Endodermal cell (in vitro differentiated cells): ENCODE measurements around the gene NFIC. TPM values are rescaled to one million over a fixed set of nuclear protein-coding genes. Genes with fewer than 3 reads are reported as not detected.

Source experiments
- DNase-seq: peaks from one replicate; pipeline ENCODE4 v3.0.0-alpha.2; 2017
- H3K27ac ChIP-seq: 2 replicates; pipeline ENCODE4 v1.5.1; 2013; ENCODE audit warnings: mild to moderate bottlenecking, low read depth, low read length, moderate library complexity
- H3K27me3 ChIP-seq: 2 replicates; pipeline ENCODE4 v1.6.1; 2013; ENCODE audit warnings: mild to moderate bottlenecking, low read length, moderate library complexity; ENCODE audit not compliant: insufficient read depth, control insufficient read depth, poor library complexity, severe bottlenecking
- H3K36me3 ChIP-seq: 2 replicates; pipeline ENCODE4 v1.7.0; 2013; ENCODE audit warnings: mild to moderate bottlenecking, low read length, moderate library complexity; ENCODE audit not compliant: control insufficient read depth, insufficient read depth
- H3K4me1 ChIP-seq: one replicate; pipeline ENCODE4 v1.7.0; 2013; ENCODE audit warnings: low read length; ENCODE audit not compliant: control insufficient read depth, insufficient read depth
- H3K4me3 ChIP-seq: 2 replicates; pipeline ENCODE4 v1.5.1; 2013; ENCODE audit warnings: mild to moderate bottlenecking, low read length, moderate library complexity
- H3K9ac ChIP-seq: 2 replicates; pipeline ENCODE4 v1.6.1; 2013; ENCODE audit warnings: mild to moderate bottlenecking, low read length, moderate library complexity; ENCODE audit not compliant: poor library complexity, severe bottlenecking; ENCODE audit errors: extremely low read depth
- H3K9me3 ChIP-seq: 2 replicates; pipeline ENCODE4 v1.6.1; 2013; ENCODE audit warnings: mild to moderate bottlenecking, low read length, moderate library complexity; ENCODE audit not compliant: control insufficient read depth
- H3K27ac Mint-ChIP-seq: 2 replicates; pipeline ENCODE4 v1.8.0; 2020; ENCODE audit warnings: mixed read lengths
- H3K27me3 Mint-ChIP-seq: 2 replicates; pipeline ENCODE4 v1.8.0; 2021; ENCODE audit warnings: mild to moderate bottlenecking, mixed read lengths; ENCODE audit not compliant: insufficient read depth
- H3K36me3 Mint-ChIP-seq: 2 replicates; pipeline ENCODE4 v1.8.0; 2020; ENCODE audit warnings: low read depth, mixed read lengths
- H3K4me1 Mint-ChIP-seq: 2 replicates; pipeline ENCODE4 v1.8.0; 2020; ENCODE audit warnings: mixed read lengths
- H3K4me3 Mint-ChIP-seq: 2 replicates; pipeline ENCODE4 v1.8.0; 2020; ENCODE audit warnings: mild to moderate bottlenecking, moderate library complexity, mixed read lengths
- H3K9me3 Mint-ChIP-seq: 2 replicates; pipeline ENCODE4 v1.8.0; 2020; ENCODE audit warnings: mild to moderate bottlenecking, mixed read lengths
- CTCF ChIP-seq: fragments of 200-600 bp; sonication (generic); conservative IDR thresholded peaks from 2 replicates; pipeline ENCODE4 v1.5.0; 2021; ENCODE audit warnings: antibody characterized with exemption, mild to moderate bottlenecking
- WGBS, 2 experiments: methylation state at CpG; one replicate each; pipeline versions ENCODE4 v1.1.5 to v1.1.7; 2013; ENCODE audit warnings: missing lambda C conversion rate in 2 of 2, mixed read lengths in 1 of 2; ENCODE audit not compliant: insufficient coverage in 1 of 2, insufficient read length in 1 of 2; 5-methylcytosine and 5-hydroxymethylcytosine counted together
- total RNA-seq, 2 donors: library from RNA; stranded (reverse); fragmentation: NEBNext Ultra II Directional in 1 of 2; extraction: Animal tissue kit (Norgen Biotek cat#: 25700) in 1 of 2; gene quantifications; 2 replicates in 1 of 2; 3 replicates in 1 of 2; pipeline ENCODE4 v1.2.1, GENCODE V29; 2021

NFIC gene
- total RNA-seq, 2 donors from 2014 or later = 5.2 to 6.6 TPM

DNA sequence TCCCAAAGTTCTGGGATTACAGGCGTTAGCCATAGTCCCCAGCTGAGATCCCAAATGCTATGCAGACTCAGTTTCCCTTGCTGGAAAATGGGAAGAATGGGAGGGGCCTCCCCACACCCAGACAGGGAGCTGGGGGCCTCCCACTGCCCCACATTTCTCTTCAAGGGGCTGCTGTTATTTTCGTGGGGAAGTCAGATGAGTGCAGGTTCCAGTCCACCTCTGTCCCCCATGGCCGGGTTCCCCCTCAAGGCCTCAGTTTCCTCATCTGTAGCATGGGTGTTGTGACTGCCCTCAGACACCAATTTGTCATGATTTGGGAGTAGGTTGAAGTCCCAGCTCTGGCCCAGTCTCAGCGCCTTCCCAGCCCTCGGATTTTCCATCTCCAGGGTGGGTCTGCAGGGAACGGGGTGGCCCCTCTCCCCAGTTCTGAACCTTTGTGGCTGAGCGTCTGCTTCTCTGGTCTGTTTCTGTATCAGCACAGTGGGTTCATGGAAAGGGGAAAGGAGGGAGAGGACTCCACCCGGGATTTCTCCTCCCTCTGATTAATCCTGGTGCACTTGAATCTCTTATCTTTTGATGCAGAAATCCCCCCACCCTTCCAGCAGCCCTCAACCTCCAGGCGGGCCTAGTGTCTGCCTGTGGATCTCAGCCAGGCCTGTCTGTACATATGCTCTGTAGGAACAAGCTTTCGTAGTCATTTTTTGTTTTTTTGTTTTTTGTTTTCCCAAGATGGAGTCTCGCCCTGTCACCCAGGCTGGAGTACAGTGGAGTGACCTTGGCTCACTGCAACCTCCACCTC is 12.2 kb downstream of the NFIC start:
- Mint-ChIP-seq H3K27ac (no peak overlapping the region), H3K36me3 (no peaks in the 10 kb centered on the region), H3K9me3 (no peaks in the 10 kb centered on the region), H3K27me3 (peaks cover 24% of the 10 kb centered on the region), H3K4me1 (no peaks in the 10 kb centered on the region), H3K4me3 (no peak overlapping the region)
- Histone ChIP-seq H3K4me3 (no peak overlapping the region), H3K9me3 (no peaks in the 10 kb centered on the region), H3K9ac (no peak overlapping the region), H3K4me1 (no peaks in the 10 kb centered on the region), H3K27ac (no peak overlapping the region), H3K36me3 (no peaks in the 10 kb centered on the region), H3K27me3 (peaks cover 8% of the 10 kb centered on the region)
- TF ChIP-seq CTCF = no peak
- DNase-seq = no peak
- WGBS, 2 experiments = 87 to 97% methylated on average over 6 to 10 of the region's 11 CpGs

DNA sequence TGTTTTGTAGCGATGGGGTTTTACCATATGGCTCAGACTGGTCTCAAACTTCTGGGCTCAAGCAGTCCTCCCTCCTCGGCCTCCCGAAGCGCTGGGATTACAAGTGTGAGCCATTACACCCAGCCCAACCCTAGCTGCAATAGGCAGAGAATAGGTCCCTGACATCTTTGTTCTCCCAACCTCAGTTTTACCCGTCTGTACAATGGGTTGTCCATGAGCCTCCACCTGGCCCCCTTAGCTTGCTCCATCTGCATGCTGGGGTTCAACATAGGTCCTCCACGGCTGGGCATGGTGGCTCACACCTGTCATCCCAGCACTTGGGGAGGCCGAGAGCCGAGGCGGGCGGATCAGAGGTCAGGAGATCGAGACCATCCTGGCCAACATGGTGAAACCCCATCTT is 14.4 kb downstream of the NFIC start:
- Histone ChIP-seq H3K9me3 (no peaks in the 10 kb centered on the region), H3K4me1 (no peaks in the 10 kb centered on the region), H3K4me3 (no peak overlapping the region), H3K9ac (no peak overlapping the region), H3K27me3 (no peaks in the 10 kb centered on the region), H3K27ac (no peak overlapping the region), H3K36me3 (no peaks in the 10 kb centered on the region)
- H3K27me3 Mint-ChIP-seq = peaks cover 11% of the 10 kb centered on the region
- H3K4me1 Mint-ChIP-seq = no peaks in the 10 kb centered on the region
- H3K27ac Mint-ChIP-seq = no peak overlapping the region
- WGBS, 2 experiments = 86 to 91% methylated on average over 9 to 11 of the region's 11 CpGs
- no peaks in the 10 kb centered on the region for H3K36me3 Mint-ChIP-seq
- no peak for DNase-seq
- no peak overlapping the region for H3K4me3 Mint-ChIP-seq
- TF ChIP-seq CTCF = no peak
- no peaks in the 10 kb centered on the region for H3K9me3 Mint-ChIP-seq

- H3K9ac ChIP-seq = no peak overlapping the region
- H3K27me3 Mint-ChIP-seq = peaks cover 11% of the 10 kb centered on the region
- H3K27me3 ChIP-seq = no peaks in the 10 kb centered on the region
- H3K4me3 Mint-ChIP-seq = no peak overlapping the region
- H3K36me3 Mint-ChIP-seq = no peaks in the 10 kb centered on the region
- no peaks in the 10 kb centered on the region for H3K9me3 ChIP-seq
- no peaks in the 10 kb centered on the region for H3K4me1 Mint-ChIP-seq
- H3K27ac Mint-ChIP-seq = no peak overlapping the region
- 93 to 94% methylated on average over 47 to 59 of the region's 59 CpGs for WGBS, 2 experiments
- H3K4me3 ChIP-seq = no peak overlapping the region
- H3K9me3 Mint-ChIP-seq = no peaks in the 10 kb centered on the region
- H3K36me3 ChIP-seq = no peaks in the 10 kb centered on the region
- DNase-seq = peak; percentile 38
- no peaks in the 10 kb centered on the region for H3K4me1 ChIP-seq
- no peak overlapping the region for H3K27ac ChIP-seq
- TF ChIP-seq CTCF = no peak
These were observed 15.5 kb downstream of the NFIC start for GRCh38 chr19:3381701-3382372.
